Hepatocyte (in vitro differentiated cells): Measurements from ENCODE around the gene PARG.
"Not testable (repeated sequence)": the region's sequence is repeated elsewhere in the genome, so short reads cannot be mapped to it uniquely, and the experiment has no call there.

Experiments
- EZH2phosphoT487 ChIP-seq: fragments of 200-600 bp; sonication (generic); IDR thresholded peaks from one replicate; pipeline ENCODE4 v1.6.1; 2018; ENCODE audit warnings: antibody characterized with exemption, mild to moderate bottlenecking, low read depth, moderate library complexity; ENCODE audit not compliant: unreplicated experiment, severe bottlenecking
- TF ChIP-seq, protein P1 (sequence below): fragments of 200-600 bp; sonication (generic); IDR thresholded peaks from 2 replicates; pipeline ENCODE4 v1.5.1; 2016; ENCODE audit warnings: antibody characterized with exemption, mild to moderate bottlenecking; ENCODE audit not compliant: poor library complexity

DNA sequence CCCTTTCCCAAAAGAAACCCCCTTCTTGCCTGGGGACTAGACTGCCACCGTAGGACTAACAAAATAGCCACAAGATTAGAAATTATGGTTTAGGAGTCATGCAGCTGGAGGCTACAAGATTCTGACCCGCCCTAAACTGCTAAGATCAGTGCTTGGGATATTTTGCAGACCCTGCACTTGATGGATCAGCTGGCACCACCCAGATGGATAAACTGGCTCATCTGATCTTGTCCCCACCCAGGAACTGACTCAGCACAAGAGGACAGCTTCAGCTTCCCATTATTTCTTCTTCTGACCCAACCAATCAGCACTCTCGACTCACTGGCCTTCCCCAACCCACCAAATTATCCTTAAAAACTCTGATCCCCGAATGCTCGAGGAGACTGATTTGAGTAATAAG lies 10.6 kb downstream of the PARG start:
- TF ChIP-seq, protein P1, sequence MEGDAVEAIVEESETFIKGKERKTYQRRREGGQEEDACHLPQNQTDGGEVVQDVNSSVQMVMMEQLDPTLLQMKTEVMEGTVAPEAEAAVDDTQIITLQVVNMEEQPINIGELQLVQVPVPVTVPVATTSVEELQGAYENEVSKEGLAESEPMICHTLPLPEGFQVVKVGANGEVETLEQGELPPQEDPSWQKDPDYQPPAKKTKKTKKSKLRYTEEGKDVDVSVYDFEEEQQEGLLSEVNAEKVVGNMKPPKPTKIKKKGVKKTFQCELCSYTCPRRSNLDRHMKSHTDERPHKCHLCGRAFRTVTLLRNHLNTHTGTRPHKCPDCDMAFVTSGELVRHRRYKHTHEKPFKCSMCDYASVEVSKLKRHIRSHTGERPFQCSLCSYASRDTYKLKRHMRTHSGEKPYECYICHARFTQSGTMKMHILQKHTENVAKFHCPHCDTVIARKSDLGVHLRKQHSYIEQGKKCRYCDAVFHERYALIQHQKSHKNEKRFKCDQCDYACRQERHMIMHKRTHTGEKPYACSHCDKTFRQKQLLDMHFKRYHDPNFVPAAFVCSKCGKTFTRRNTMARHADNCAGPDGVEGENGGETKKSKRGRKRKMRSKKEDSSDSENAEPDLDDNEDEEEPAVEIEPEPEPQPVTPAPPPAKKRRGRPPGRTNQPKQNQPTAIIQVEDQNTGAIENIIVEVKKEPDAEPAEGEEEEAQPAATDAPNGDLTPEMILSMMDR: not testable (repeated sequence)
- not testable (repeated sequence) for TF ChIP-seq EZH2phosphoT487
